ENCODE results near the gene ARHGAP15.

Gene ARHGAP15

DNA sequence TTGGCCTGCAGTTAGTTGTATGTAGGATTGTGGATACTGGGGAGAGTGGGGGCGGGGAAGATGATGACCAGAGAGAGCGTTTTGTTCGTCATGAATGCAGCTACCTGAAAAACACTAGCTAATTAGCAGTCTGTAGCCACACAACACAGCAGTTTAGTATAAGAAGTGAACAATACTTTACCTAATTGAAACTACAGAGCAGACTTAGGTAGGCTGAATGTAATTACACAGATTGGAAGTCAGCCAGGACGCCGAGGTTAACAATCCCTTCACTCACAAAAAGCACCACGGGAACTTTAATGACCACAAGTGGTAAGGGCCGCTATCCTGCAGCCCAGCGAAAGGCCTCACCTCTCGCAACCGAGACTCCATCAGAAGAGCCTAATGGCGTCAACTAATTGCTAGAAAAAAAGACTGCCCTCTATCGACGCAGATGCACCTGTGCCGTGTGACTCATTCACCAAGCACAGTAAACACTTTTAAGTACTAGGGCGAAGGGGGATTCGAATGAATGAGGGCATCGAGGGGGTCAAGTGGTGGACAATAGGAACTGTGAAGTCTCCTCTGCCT is 591.0 kb downstream of the ARHGAP15 start:
- DNase-seq (ENCODE audit: low spot score), result no peak

- DNase-seq (ENCODE audit: low spot score), result no peak
Observed at GRCh38 chr2:143725400-143725799, 596.2 kb downstream of the ARHGAP15 start.

GRCh38 chr2:143726151-143726845 is 597.1 kb downstream of the ARHGAP15 start:
- DNase-seq (ENCODE audit: low spot score), result no peak

DNA sequence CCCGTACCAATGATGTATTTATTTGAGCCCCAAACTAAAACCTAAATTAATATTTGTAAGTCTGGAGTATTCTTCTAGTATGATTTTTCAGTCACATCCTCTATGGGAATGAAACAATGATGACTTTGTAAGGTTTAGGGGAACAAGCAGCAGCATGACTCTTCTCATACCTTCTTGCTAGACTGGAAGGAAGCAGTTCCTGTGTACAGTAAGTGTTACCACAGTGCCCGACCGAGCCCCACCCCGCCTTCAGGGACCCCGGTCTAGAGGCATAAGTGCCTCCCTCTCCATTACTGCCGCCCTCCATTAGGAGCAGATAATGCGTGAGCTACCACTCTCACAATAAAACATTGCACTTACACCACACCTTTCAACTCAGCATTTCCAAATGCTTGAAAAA is 599.3 kb downstream of the ARHGAP15 start:
- DNase-seq (ENCODE audit: low spot score), result no peak

- no peak for DNase-seq (ENCODE audit: low spot score)
Observed at GRCh38 chr2:143729296-143729814, 600.1 kb downstream of the ARHGAP15 start.

DNA sequence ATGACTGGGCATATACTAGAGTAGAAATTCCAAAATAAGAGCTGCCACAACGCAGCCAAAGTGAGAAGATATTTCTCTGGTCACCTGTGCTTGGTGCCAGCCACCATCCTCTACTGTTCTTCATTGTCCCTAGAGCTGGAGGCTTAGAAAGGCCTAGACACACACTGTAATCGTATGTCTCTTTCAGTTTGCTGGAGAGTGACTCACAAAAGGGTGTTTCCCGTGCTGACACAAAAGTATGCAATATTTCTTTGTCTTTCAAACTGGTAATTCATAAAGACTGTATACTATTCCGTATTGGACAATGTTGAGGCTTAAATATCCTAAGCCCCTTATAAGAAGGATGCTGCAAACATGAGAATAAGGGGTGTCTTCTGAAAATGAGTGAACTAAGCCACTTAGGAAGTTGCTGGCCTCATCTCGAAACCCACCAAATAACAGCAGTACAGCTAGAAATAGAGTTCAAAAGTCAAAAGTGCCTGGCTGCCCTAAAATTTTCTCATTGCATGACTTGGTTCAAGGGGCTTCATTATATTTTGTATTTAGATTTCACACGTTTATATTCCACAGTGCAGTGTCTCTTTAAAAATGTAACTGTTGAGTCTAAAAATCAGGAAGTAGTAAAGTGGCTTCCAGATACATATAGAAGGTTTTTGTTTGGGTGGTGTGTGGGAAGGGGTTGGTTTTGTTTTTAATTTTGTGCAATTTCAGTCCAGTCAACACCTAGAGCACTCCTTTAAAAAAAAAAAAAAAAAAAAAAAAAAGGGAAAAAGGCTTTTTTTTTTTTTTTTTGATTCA is 601.1 kb downstream of the ARHGAP15 start:
- DNase-seq (ENCODE audit: low spot score), result no peak

GRCh38 chr2:143730953-143731260 is 601.7 kb downstream of the ARHGAP15 start:
- DNase-seq (ENCODE audit: low spot score), result no peak

- DNase-seq (ENCODE audit: low spot score), result no peak
Observed at GRCh38 chr2:143732076-143732475, 602.9 kb downstream of the ARHGAP15 start.

DNA sequence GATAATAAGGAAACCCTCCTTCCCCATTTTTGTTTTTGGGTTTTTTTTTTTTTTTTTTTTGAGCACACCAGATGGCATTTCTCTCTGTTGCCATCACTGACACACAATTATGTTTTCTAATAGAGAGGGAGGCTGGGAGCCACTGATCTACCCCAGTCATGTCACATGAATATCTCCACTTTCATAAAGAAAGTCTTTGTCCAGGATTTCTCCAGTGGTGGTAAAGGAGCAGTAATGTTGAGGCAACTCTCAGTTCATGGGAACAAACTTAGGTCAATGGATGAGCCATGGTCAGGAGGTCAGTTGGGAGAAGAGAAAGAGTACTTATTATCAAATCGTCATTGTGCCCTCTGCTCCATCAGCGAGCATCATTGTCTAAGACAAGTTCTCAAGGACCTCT is 603.7 kb downstream of the ARHGAP15 start:
- no peak for DNase-seq (ENCODE audit: low spot score)

DNA sequence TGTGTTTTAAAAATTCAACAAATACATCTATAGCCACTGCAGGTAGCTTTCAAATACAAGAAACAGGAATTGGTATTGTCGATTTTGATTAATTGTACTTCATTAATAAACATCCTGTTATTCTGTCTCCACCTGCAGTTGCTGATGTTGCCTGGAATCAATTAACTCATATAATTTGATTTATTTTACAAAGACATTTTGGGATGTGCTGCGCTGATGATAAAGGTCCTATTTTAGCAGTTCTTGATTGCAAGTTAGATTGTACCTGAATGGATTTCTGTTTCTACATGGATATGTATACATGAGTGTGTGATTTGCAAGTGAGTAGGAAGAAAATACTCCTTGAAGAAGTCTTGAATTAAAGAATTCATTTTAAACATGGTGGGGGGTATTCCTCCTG is 605.3 kb downstream of the ARHGAP15 start:
- no peak for DNase-seq (ENCODE audit: low spot score)

GRCh38 chr2:143736904-143737303 is 607.7 kb downstream of the ARHGAP15 start:
- DNase-seq (ENCODE audit: low spot score), result no peak

DNA sequence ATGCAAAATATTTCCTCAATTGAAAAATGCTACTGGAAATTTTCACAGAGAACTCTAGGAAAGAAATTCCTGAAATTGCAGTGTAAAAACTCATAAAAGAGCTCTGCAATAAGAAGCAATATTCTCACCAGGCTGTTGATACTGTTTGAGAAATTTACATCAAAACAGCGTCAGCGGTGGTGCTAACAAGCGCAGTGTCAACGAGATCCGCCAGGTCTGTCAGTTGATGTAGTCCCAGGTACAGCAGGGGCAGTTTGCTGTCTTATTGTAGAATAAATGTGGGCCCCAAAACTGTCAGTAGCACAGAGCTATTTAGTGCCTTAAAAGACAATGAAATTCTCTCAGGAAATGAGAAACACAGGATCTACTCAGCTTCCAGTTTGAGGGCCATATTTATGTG is 611.2 kb downstream of the ARHGAP15 start:
- DNase-seq (ENCODE audit: low spot score), result no peak

- no peak for DNase-seq (ENCODE audit: low spot score)
Observed at GRCh38 chr2:143741205-143741604, 612.0 kb downstream of the ARHGAP15 start.

DNA sequence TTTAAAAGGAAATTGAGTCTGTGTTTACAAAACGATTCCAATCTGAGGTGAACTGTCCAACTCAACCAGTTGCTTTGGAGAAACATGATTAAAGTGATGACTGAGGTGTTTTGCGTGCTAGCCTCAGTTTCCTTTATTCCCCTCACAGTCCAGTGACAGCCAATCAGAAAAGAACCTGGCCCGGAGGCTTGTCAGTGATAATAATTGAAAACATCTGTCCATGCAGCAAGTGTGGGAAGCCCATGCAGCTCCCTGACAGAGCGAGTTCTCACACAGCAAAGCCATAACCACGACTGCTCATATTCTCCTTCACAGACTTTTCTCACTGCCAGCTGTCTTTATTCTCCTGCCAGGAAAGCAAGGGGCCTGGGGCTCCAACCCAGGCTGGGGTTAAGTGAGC is 613.4 kb downstream of the ARHGAP15 start:
- DNase-seq (ENCODE audit: low spot score), result no peak

- DNase-seq (ENCODE audit: low spot score), result no peak
Observed at GRCh38 chr2:143744114-143744513, 614.9 kb downstream of the ARHGAP15 start.

DNA sequence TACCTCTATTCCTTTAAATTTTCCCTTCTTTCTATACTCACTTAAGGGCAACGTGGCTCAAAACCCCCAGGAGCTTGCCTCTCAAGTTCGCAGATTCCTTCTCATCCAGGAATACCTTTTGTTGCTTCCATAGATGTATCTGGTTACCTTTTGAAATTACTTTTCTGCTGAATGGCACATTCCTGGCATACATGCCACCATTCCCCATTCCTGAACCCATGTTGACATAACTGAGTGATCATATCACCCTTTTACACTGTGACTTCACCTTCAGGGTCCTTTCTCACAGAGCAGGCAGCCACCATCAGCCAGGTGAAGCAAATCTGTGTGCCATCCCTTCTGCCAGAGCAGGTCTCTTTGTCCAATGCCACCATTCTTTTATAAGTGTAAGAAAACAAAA is 615.8 kb downstream of the ARHGAP15 start:
- no peak for DNase-seq (ENCODE audit: low spot score)

DNA sequence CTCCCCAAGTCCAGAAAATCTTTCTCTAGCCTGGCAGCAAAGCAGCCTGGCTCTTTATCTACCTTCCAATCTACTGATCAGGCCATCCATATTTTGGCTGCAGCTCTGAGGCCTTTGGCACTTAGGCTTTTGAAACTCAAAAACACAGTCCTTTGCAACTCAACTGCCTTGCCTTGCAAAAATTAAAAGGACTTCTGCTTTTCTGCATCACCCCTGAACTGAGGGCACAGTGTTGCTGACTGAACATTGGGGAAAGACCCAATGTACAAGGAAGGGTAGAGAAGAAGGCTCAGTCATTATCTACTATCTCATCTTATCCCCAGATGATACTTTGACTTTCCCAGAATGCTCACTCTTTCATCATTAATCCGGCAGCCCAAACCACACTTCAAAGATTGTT is 625.5 kb downstream of the ARHGAP15 start:
- DNase-seq (ENCODE audit: low spot score), result no peak

DNA sequence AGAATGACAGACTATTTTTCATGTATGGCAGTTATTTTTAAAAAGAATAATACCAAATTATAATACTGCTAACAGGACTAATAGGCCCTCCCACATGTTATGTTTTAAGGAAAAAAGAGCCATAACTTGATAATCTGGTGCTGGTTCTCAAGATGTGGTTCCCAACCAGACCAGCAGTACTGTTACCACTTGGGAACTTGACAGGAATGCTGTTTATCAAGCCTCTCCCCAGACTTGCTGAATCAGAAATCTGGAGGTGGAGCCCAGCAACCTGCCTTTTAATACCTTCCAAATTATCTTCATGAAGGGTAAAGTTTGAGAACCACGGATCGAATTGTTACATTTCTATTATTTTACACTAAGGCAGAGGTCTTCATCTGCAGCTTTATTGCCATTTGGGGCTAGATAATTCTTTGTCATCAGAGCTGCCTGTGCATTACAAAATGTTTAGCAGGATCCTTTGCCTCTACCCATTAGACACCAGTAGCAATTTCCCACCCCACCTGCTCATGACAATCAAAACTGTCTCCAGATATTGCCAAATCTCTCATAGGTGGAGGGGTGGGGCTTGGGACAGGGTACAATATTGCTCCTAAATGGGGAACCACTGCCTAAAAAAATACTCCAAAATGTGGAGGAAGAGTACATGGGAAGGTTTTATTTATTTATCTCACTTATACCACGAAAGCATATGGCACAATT is 629.6 kb downstream of the ARHGAP15 start:
- no peak for DNase-seq (ENCODE audit: low spot score)

GRCh38 chr2:143759455-143759854 is 630.2 kb downstream of the ARHGAP15 start:
- no peak for DNase-seq (ENCODE audit: low spot score)

DNA sequence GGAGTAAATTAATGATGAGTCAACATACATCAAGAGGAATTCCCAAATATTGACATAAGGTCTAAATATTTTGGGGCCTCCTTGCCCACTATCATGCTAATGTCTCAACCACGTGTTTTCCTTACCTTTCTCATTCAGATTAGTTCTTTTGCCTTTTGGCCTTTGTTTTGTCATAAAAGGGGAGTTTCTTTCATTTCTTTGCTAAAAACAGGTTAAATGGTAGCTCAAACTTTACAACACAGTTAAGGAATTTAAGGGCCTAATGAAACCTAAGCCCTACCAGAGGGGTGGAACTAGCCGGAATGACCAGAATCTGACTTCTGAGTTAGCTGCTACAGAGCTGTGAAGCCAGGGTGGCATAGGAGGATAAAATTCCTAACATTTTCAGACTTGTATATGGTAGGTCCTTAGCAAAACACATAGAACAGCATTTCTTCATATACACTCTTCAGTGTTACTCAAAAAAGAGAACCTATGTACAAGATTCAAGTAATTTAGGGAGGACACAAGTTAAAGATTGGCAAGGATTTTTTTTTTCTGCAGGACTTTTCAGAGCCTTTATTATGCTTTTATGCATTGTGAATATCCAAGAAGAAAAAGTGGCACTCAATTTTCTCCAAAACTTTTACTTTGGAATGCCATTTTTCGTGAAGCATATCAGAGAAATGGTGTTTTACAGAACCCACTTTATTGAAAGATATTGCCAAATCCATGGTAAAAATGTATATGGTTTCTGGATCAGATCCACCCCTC is 633.1 kb downstream of the ARHGAP15 start:
- DNase-seq (ENCODE audit: low spot score), result no peak

DNA sequence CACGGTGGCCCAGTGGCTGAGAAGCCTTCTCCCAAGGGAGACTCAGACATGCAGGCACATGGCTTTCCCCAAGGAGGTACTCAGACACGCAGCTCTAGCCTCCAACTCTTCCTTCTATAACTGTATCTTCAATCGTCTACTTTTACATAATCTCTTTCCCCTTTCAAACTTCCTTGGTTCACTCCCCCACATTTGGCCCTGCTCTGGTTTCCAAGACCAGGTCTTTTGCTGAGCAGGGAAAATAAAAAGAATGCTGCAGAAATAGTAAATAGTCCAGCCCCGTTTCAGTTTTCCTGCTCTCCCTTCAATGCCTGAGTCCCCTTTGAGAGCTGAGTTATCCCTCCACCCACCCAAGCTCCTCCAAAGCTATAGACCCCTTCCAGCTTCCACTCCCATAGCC is 635.0 kb downstream of the ARHGAP15 start:
- DNase-seq (ENCODE audit: low spot score), result no peak

- DNase-seq (ENCODE audit: low spot score), result no peak
Observed at GRCh38 chr2:143764706-143765105, 635.5 kb downstream of the ARHGAP15 start.

Data from D341Med (cell line).